Sigmoid colon (tissue), 7 donors: Measurements from ENCODE around the gene MAML3. TPM values are rescaled to one million over a fixed set of nuclear protein-coding genes. Genes with fewer than 3 reads are reported as not detected.

Experiments used
- DNase-seq: peaks from one replicate; pipeline ENCODE4 v3.0.0-alpha.2; 2019
- H3K27ac ChIP-seq, 4 donors: fragments of 200-600 bp; sonication (generic); one replicate each; pipeline ENCODE4 v1.5.1; 2016 to 2019; ENCODE audit warnings: mild to moderate bottlenecking in 1 of 4
- H3K27me3 ChIP-seq, 3 donors: fragments of 200-600 bp; sonication (generic); one replicate each; pipeline ENCODE4 v1.5.1; 2019; ENCODE audit warnings: mild to moderate bottlenecking in 1 of 3
- H3K36me3 ChIP-seq, 4 donors: fragments of 200-600 bp; sonication (generic); one replicate each; pipeline ENCODE4 v1.5.1; 2016 to 2019
- H3K4me1 ChIP-seq, 4 donors: fragments of 200-600 bp; sonication (generic); one replicate each; pipeline ENCODE4 v1.5.1; 2017 to 2019
- H3K4me3 ChIP-seq, 4 donors: fragments of 200-600 bp; sonication (generic); one replicate each; pipeline ENCODE4 v1.5.1; 2017 to 2019; ENCODE audit warnings: mild to moderate bottlenecking in 2 of 4, moderate library complexity in 1 of 4
- H3K9me3 ChIP-seq, 4 donors: fragments of 200-600 bp in 3 of 4; sonication (generic) in 3 of 4; one replicate each; pipeline versions ENCODE4 v1.5.1 to v1.6.1; 2013 to 2019
- CTCF ChIP-seq, 4 experiments: fragments of 450-650 bp in 3 of 4; fragments of 200-600 bp in 1 of 4; IDR thresholded peaks; one replicate each; pipeline ENCODE4 v1.5.1; 2016 to 2019; ENCODE audit warnings: antibody characterized with exemption in 4 of 4, mild to moderate bottlenecking in 3 of 4, moderate library complexity in 2 of 4
- EP300 ChIP-seq, 4 donors: sonication (generic); formaldehyde crosslinking; IDR thresholded peaks; one replicate each; pipeline ENCODE4 v1.6.1; 2017; ENCODE audit warnings: antibody characterized with exemption in 4 of 4
- POLR2A ChIP-seq, 2 donors: fragments of 450-650 bp; IDR thresholded peaks; one replicate each; pipeline ENCODE4 v1.6.1; 2016; ENCODE audit warnings: antibody characterized with exemption in 2 of 2, mild to moderate bottlenecking in 2 of 2, moderate library complexity in 2 of 2
- POLR2AphosphoS5 ChIP-seq, 4 donors: sonication (generic); formaldehyde crosslinking; IDR thresholded peaks; one replicate each; pipeline ENCODE4 v1.6.1; 2017; ENCODE audit warnings: antibody characterized with exemption in 4 of 4
- WGBS, 2 donors: extraction: QIAGEN DNeasy Blood & Tissue Kit; methylation state at CpG; one replicate each; pipeline ENCODE4 v1.1.7; 2013; 5-methylcytosine and 5-hydroxymethylcytosine counted together
- intact Hi-C: fragments of 100-400 bp; cut with DNase I; formaldehyde crosslinking; loops from one replicate; pipeline ENCODE4 v1.15.1; 2023
- polyA plus RNA-seq, 3 donors: library from polyadenylated mRNA; stranded (reverse); fragments of 200-250 nt; gene quantifications; one replicate each; pipeline ENCODE4 v1.2.3, GENCODE V29; 2013
- total RNA-seq, 4 donors: library from RNA; depleted of rRNA; stranded (reverse); fragments of >200 nt; gene quantifications; one replicate each; pipeline ENCODE4 v1.1.0, GENCODE V29; 2016
- donor health status: healthy with polysubstance abuse.
- donor health status: Bipolar disorder and iron deficiency.
- donor health status: healthy.

The MAML3 gene
- total and polyA plus RNA-seq, 7 donors: 3.5 to 16.3 (median 5.4) TPM

DNA sequence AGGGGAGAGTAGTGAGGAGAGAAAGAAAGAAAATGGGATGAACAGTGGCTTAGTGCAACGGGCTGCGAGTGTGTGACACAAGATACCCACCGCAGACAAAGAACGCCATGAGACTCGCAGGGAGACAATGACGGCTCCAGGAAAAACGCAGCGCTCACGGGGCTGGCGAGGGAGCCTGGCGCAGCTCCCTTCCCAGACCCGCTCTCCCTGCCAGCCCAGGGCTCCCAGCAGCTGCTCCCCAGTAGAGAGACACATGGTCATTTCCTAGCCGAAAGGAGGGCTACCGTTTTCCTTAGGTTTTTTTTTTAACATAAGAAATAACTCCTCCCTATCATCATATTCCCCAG lies 149.5 kb downstream of the MAML3 start:
- intact Hi-C loops: loop anchor here (10.0 kb wide), 1 partner anchor 270 kb away; no protein-coding TSS in a partner anchor
- 69 to 82% methylated on average over 14 of the region's 14 CpGs for WGBS, 2 donors

DNA sequence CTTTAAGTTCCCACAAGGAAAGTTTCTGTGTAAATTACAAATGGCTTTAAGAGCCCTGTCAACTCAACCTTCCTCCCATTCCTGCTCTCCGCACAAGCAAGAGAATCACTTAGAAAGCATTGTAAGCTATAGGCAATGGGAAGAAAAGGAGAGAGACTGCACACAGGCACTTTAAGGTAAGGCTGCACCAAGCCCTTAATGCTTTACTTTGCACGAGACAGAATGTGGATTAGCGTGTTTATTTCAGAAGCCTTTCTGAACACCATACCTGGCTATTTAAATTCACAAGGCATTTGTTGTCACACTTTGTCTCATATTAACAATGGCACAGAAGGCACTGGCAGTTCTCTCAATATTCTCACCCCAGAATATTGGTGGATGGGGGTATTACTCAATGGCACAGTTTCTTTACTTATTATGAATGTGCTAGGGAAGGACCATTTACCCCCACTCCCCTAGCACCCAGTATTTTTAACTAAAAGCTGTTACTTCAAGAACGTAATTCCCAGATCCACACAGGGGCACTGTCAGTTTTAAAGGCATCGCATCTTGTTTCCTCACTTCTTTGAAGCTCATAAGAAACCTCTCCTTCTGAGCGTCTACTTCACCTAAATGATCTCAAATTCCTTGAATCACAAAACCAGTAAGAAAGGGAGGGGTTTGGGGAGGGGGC lies 150.0 kb downstream of the MAML3 start:
- Histone ChIP-seq H3K4me1 (peaks cover 0 to 26% (median 20%) of the 10 kb centered on the region in 4 donors), H3K4me3 (peak overlapping the region; percentile 9 to 46 (median 40)), H3K9me3 (no peaks in the 10 kb centered on the region), H3K27ac (peak overlapping the region; percentile 7 to 59 (median 54)), H3K27me3 (no peaks in the 10 kb centered on the region), H3K36me3 (no peaks in the 10 kb centered on the region)
- DNase-seq: no peak
- 82 to 83% methylated on average over 6 of the region's 6 CpGs for WGBS, 2 donors
- intact Hi-C loops: loop anchor here (10.0 kb wide), 1 partner anchor 269 kb away; no protein-coding TSS in a partner anchor
- TF ChIP-seq POLR2AphosphoS5 (IDR thresholded peaks at IDR 0.05) (no peak), POLR2A (IDR thresholded peaks at IDR 0.05) (no peak), CTCF (IDR thresholded peaks at IDR 0.05) (no peak)

More for the DNA sequence above, 149.5 kb downstream of the MAML3 start:
- DNase-seq: peak; percentile 79
- H3K9me3 ChIP-seq: no peaks in the 10 kb centered on the region
- H3K27ac ChIP-seq: peak overlapping the region; percentile 7 to 59 (median 54)
- H3K27me3 ChIP-seq: no peaks in the 10 kb centered on the region
- H3K36me3 ChIP-seq: no peaks in the 10 kb centered on the region
- peaks cover 0 to 26% (median 20%) of the 10 kb centered on the region in 4 donors for H3K4me1 ChIP-seq
- peak overlapping the region; percentile 9 to 46 (median 40) for H3K4me3 ChIP-seq
- TF ChIP-seq POLR2A (IDR thresholded peaks at IDR 0.05): no peak
- peak in 3 of 4 donors; percentile 23 to 59 (median 34) for TF ChIP-seq POLR2AphosphoS5 (IDR thresholded peaks at IDR 0.05)

GRCh38 chr4:140000232-140000631 lies 153.8 kb downstream of the MAML3 start:
- TF ChIP-seq CTCF (IDR thresholded peaks at IDR 0.05): no peak
- TF ChIP-seq EP300 (IDR thresholded peaks at IDR 0.05): no peak
- no peak for TF ChIP-seq POLR2A (IDR thresholded peaks at IDR 0.05)
- no peak for TF ChIP-seq POLR2AphosphoS5 (IDR thresholded peaks at IDR 0.05)
- DNase-seq: no peak
- H3K4me1 ChIP-seq: peaks cover 0 to 24% (median 18%) of the 10 kb centered on the region in 4 donors
- no peaks in the 10 kb centered on the region for H3K36me3 ChIP-seq
- no peak overlapping the region for H3K4me3 ChIP-seq
- H3K9me3 ChIP-seq: no peaks in the 10 kb centered on the region
- WGBS, 2 donors: 75 to 92% methylated on average over 1 of the region's 1 CpG
- no peaks in the 10 kb centered on the region for H3K27me3 ChIP-seq
- intact Hi-C loops: loop anchor here (10.0 kb wide), 1 partner anchor 265 kb away; no protein-coding TSS in a partner anchor
- no peak overlapping the region for H3K27ac ChIP-seq

DNA sequence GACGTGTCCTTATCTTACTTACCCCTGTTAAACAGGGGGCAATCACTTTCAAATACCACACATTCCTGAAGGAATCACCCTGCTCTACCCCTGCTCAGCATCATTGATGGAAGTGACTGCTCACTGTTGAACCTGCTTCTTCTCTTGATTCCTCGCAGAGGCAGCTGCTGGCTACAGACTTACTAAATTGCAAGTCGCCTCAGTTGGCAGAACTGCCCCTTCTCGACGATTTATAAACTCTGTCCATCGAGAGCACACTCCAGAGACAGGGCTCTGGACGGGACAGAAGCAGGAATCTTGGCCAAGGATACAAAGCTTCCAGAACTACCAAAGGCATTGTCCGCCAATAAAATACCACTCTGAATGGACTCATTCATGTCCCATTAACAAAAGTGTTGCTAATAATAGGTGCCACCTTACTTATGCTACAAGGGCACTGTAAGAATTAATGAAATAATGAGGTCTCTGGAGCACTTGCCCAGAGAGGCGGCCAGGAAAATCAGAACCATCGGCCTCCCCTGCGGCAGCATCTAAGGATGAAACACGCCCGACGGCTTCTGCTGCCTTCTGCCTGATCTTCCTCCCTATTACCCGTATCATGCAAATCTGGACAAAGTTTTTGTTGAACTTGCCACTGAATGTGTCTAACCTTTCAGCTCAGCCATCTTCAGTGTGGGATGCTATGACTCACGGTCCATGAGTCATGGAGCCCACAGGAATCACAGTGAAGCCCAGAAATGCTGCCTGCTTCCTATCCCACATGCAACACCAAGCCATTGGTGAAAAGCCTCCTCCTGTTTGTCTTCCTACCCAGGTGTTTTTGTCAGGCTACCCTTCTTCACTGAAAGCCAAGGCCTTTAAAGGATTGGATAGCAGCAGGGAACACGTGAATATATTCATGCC lies 164.9 kb downstream of the MAML3 start:
- no peak for TF ChIP-seq EP300 (IDR thresholded peaks at IDR 0.05)
- peak in 3 of 4 donors; percentile 52 to 75 (median 68) for TF ChIP-seq POLR2AphosphoS5 (IDR thresholded peaks at IDR 0.05)
- intact Hi-C loops: loop anchor here (5.0 kb wide), 1 partner anchor 72 kb away; no protein-coding TSS in a partner anchor
- H3K4me3 ChIP-seq: peak overlapping the region in 1 of 4 donors; percentile 1
- no peaks in the 10 kb centered on the region for H3K27me3 ChIP-seq
- WGBS, 2 donors: 81 to 86% methylated on average over 17 of the region's 17 CpGs
- peak; percentile 74 for DNase-seq
- no peaks in the 10 kb centered on the region for H3K9me3 ChIP-seq
- H3K36me3 ChIP-seq: no peaks in the 10 kb centered on the region
- peak overlapping the region; percentile 62 to 81 (median 76) for H3K27ac ChIP-seq
- peaks cover 0 to 28% (median 20%) of the 10 kb centered on the region in 4 donors for H3K4me1 ChIP-seq

- Histone ChIP-seq H3K27ac (peak overlapping the region in 3 of 4 donors; percentile 34 to 77 (median 74)), H3K4me3 (no peak overlapping the region), H3K36me3 (no peaks in the 10 kb centered on the region), H3K27me3 (no peaks in the 10 kb centered on the region), H3K4me1 (peaks cover 0 to 28% (median 20%) of the 10 kb centered on the region in 4 donors), H3K9me3 (no peaks in the 10 kb centered on the region)
- DNase-seq: no peak
- TF ChIP-seq POLR2A (IDR thresholded peaks at IDR 0.05): no peak
- no peak for TF ChIP-seq POLR2AphosphoS5 (IDR thresholded peaks at IDR 0.05)
- TF ChIP-seq CTCF (IDR thresholded peaks at IDR 0.05): no peak
- TF ChIP-seq EP300 (IDR thresholded peaks at IDR 0.05): no peak
- WGBS, 2 donors: 84 to 87% methylated on average over 7 of the region's 7 CpGs
- intact Hi-C loops: loop anchor here (5.0 kb wide), 1 partner anchor 70 kb away; no protein-coding TSS in a partner anchor
Observed at GRCh38 chr4:139987502-139987850, 166.5 kb downstream of the MAML3 start.
